Mesenchymal stem cell (in vitro differentiated cells and primary cell): ENCODE measurements around the gene FAM193B.

Experiments
- DNase-seq: peaks from one replicate; pipeline ENCODE4 v3.0.0-alpha.2; 2013
- H2AFZ ChIP-seq: one replicate; pipeline ENCODE4 v1.6.1; 2013; ENCODE audit warnings: low read depth, mild to moderate bottlenecking, control low read depth, inconsistent platforms, low read length, moderate library complexity
- H2AK5ac ChIP-seq: 2 replicates; pipeline ENCODE4 v1.6.1; 2013; ENCODE audit warnings: low read length, moderate library complexity, mild to moderate bottlenecking, inconsistent platforms; ENCODE audit not compliant: severe bottlenecking
- H2BK120ac ChIP-seq: one replicate; pipeline ENCODE4 v1.6.1; 2013; ENCODE audit warnings: low read depth, mild to moderate bottlenecking, inconsistent platforms, low read length, moderate library complexity
- H2BK12ac ChIP-seq, 2 experiments: one replicate each; pipeline ENCODE4 v1.6.1; 2013; ENCODE audit warnings: inconsistent platforms in 2 of 2, low read length in 2 of 2, mild to moderate bottlenecking in 2 of 2, moderate library complexity in 2 of 2, control low read depth in 1 of 2
- H2BK15ac ChIP-seq: one replicate; pipeline ENCODE4 v1.6.1; 2013; ENCODE audit warnings: mild to moderate bottlenecking, low read depth, inconsistent platforms; ENCODE audit not compliant: poor library complexity, severe bottlenecking
- H2BK5ac ChIP-seq: 2 replicates; pipeline ENCODE4 v1.6.1; 2013; ENCODE audit warnings: low read depth, mild to moderate bottlenecking, low read length, control low read depth, inconsistent platforms; ENCODE audit not compliant: poor library complexity, severe bottlenecking
- H3K14ac ChIP-seq, 2 experiments: one replicate each; pipeline ENCODE4 v1.6.1; 2013; ENCODE audit warnings: inconsistent platforms in 2 of 2, low read length in 2 of 2, control low read depth in 1 of 2, mild to moderate bottlenecking in 1 of 2, moderate library complexity in 1 of 2
- H3K18ac ChIP-seq, 2 experiments: one replicate each; pipeline ENCODE4 v1.6.1; 2013; ENCODE audit warnings: inconsistent platforms in 2 of 2, low read length in 2 of 2, control low read depth in 1 of 2, low read depth in 1 of 2, mild to moderate bottlenecking in 1 of 2
- H3K23ac ChIP-seq, 2 experiments: one replicate each; pipeline ENCODE4 v1.6.1; 2013; ENCODE audit warnings: inconsistent platforms in 2 of 2, low read length in 2 of 2, mild to moderate bottlenecking in 2 of 2, moderate library complexity in 2 of 2, control low read depth in 1 of 2
- H3K27ac ChIP-seq: 2 replicates; pipeline ENCODE4 v1.5.1; 2013; ENCODE audit warnings: mild to moderate bottlenecking, moderate library complexity, low read length, control low read depth, inconsistent platforms; ENCODE audit not compliant: poor library complexity, severe bottlenecking
- H3K27me3 ChIP-seq, 2 experiments: 2 replicates each; pipeline versions ENCODE4 v1.6.1 to v1.7.0; 2013; ENCODE audit warnings: low read length in 2 of 2, mild to moderate bottlenecking in 2 of 2, moderate library complexity in 2 of 2, control low read depth in 1 of 2, inconsistent platforms in 1 of 2; ENCODE audit not compliant: control insufficient read depth in 1 of 2, insufficient read depth in 1 of 2
- H3K36me3 ChIP-seq, 2 experiments: 2 replicates each; pipeline versions ENCODE4 v1.6.1 to v1.7.0; 2013; ENCODE audit warnings: low read length in 2 of 2, control low read depth in 1 of 2, inconsistent platforms in 1 of 2, low read depth in 1 of 2, mild to moderate bottlenecking in 1 of 2; ENCODE audit not compliant: insufficient read depth in 2 of 2, control insufficient read depth in 1 of 2
- H3K4ac ChIP-seq, 2 experiments: one replicate each; pipeline ENCODE4 v1.6.1; 2013; ENCODE audit warnings: inconsistent platforms in 2 of 2, low read length in 2 of 2, mild to moderate bottlenecking in 2 of 2, moderate library complexity in 2 of 2, control low read depth in 1 of 2, low read depth in 1 of 2
- H3K4me1 ChIP-seq: 2 replicates; pipeline ENCODE4 v1.6.1; 2013; ENCODE audit warnings: low read depth, low read length, control low read depth; ENCODE audit not compliant: control insufficient read depth, insufficient read depth
- H3K4me2 ChIP-seq: 2 replicates; pipeline ENCODE4 v1.6.1; 2013; ENCODE audit warnings: low read length, mild to moderate bottlenecking, inconsistent platforms; ENCODE audit not compliant: poor library complexity, severe bottlenecking
- H3K4me3 ChIP-seq, 2 experiments: 2 replicates each; pipeline versions ENCODE4 v1.5.1 to v1.7.0; 2013; ENCODE audit warnings: low read length in 2 of 2, mild to moderate bottlenecking in 2 of 2, control low read depth in 1 of 2, low read depth in 1 of 2; ENCODE audit not compliant: insufficient read depth in 1 of 2
- H3K79me1 ChIP-seq: replicated peaks from 2 replicates; pipeline ENCODE4 v1.6.1; 2013; ENCODE audit warnings: mild to moderate bottlenecking, control low read depth, low read length, inconsistent platforms; ENCODE audit not compliant: poor library complexity, severe bottlenecking
- H3K9ac ChIP-seq: 2 replicates; pipeline ENCODE4 v1.7.0; 2013; ENCODE audit warnings: mild to moderate bottlenecking, low read length, moderate library complexity
- H3K9me3 ChIP-seq: 2 replicates; pipeline ENCODE4 v1.7.0; 2013; ENCODE audit warnings: mild to moderate bottlenecking, low read length; ENCODE audit not compliant: control insufficient read depth
- H4K8ac ChIP-seq: one replicate; pipeline ENCODE4 v1.6.1; 2013; ENCODE audit warnings: inconsistent platforms, mild to moderate bottlenecking, low read length, moderate library complexity
- H4K91ac ChIP-seq: one replicate; pipeline ENCODE4 v1.6.1; 2013; ENCODE audit warnings: mild to moderate bottlenecking, low read length, inconsistent platforms
- WGBS: methylation state at CpG from one replicate; pipeline ENCODE4 v1.1.7; 2013; ENCODE audit warnings: mixed read lengths; 5-methylcytosine and 5-hydroxymethylcytosine counted together

FAM193B gene

GRCh38 chr5:177516601-177517568, 37.5 kb downstream of the FAM193B start, which contains the start of gene DDX41:
DDX41 (minus strand) TSS chr5:177516961; CDS start chr5:177516945, 16 bp downstream.
- Histone ChIP-seq H3K4me2 (peak within 1 kb of the TSS; percentile 81), H3K9me3 (no peaks in the 10 kb centered on the region), H3K23ac (no peak within 1 kb of the TSS), H2AFZ (peak within 1 kb of the TSS; percentile 73), H3K14ac (peak within 1 kb of the TSS in 1 of 2 experiments; percentile 95), H4K8ac (peak within 1 kb of the TSS; percentile 99), H2AK5ac (no peak within 1 kb of the TSS), H2BK15ac (no peak within 1 kb of the TSS), H4K91ac (peak within 1 kb of the TSS; percentile 87), H3K79me1 (peaks cover 55% of the 10 kb centered on the region), H3K4me3 (peak within 1 kb of the TSS; percentile 83 to 89), H2BK5ac (no peak within 1 kb of the TSS), H3K27me3 (no peaks in the 10 kb centered on the region), H3K27ac (peak within 1 kb of the TSS; percentile 81), H3K4ac (peak within 1 kb of the TSS; percentile 80 to 89), H3K9ac (peak within 1 kb of the TSS; percentile 88), H3K36me3 (peaks cover 68 to 69% of the 10 kb centered on the region in 2 experiments), H3K18ac (peak within 1 kb of the TSS; percentile 95 to 97), H2BK120ac (peak within 1 kb of the TSS; percentile 76), H3K4me1 (peaks cover 17% of the 10 kb centered on the region), H2BK12ac (no peak within 1 kb of the TSS)
- peak; percentile 99 for DNase-seq
- WGBS, result under 1% methylated on average over 96 of the region's 96 CpGs

- H4K91ac ChIP-seq, result no peak overlapping the region
- no peak overlapping the region for H2BK15ac ChIP-seq
- no peak overlapping the region for H4K8ac ChIP-seq
- H3K9me3 ChIP-seq, result no peaks in the 10 kb centered on the region
- no peak overlapping the region for H2BK12ac ChIP-seq
- DNase-seq, result no peak
- peaks cover 16% of the 10 kb centered on the region for H3K4me1 ChIP-seq
- no peak overlapping the region for H3K27ac ChIP-seq
- peaks cover 68 to 69% of the 10 kb centered on the region in 2 experiments for H3K36me3 ChIP-seq
- no peak overlapping the region for H2AFZ ChIP-seq
- H2AK5ac ChIP-seq, result no peak overlapping the region
- H3K4ac ChIP-seq, result no peak overlapping the region
- peak overlapping the region; percentile 81 for H3K4me2 ChIP-seq
- no peak overlapping the region for H3K23ac ChIP-seq
- no peak overlapping the region for H2BK5ac ChIP-seq
- no peak overlapping the region for H2BK120ac ChIP-seq
- peak overlapping the region in 1 of 2 experiments; percentile 83 for H3K4me3 ChIP-seq
- H3K9ac ChIP-seq, result peak overlapping the region; percentile 88
- H3K18ac ChIP-seq, result no peak overlapping the region
- no peak overlapping the region for H3K14ac ChIP-seq
- WGBS, result 95% methylated on average over 7 of the region's 7 CpGs
- H3K79me1 ChIP-seq, result peaks cover 48% of the 10 kb centered on the region
- no peaks in the 10 kb centered on the region for H3K27me3 ChIP-seq
Measured at GRCh38 chr5:177515580-177515979, 38.8 kb downstream of the FAM193B start.

- no peak overlapping the region for H2BK15ac ChIP-seq
- H2AFZ ChIP-seq, result no peak overlapping the region
- no peaks in the 10 kb centered on the region for H3K9me3 ChIP-seq
- H3K9ac ChIP-seq, result peak overlapping the region; percentile 88
- H3K23ac ChIP-seq, result no peak overlapping the region
- H3K4me2 ChIP-seq, result no peak overlapping the region
- H3K36me3 ChIP-seq, result peaks cover 62 to 68% of the 10 kb centered on the region in 2 experiments
- peaks cover 42% of the 10 kb centered on the region for H3K79me1 ChIP-seq
- DNase-seq, result no peak
- WGBS, result 96% methylated on average over 11 of the region's 11 CpGs
- no peak overlapping the region for H4K8ac ChIP-seq
- peaks cover 16% of the 10 kb centered on the region for H3K4me1 ChIP-seq
- no peak overlapping the region for H2BK5ac ChIP-seq
- no peak overlapping the region for H2AK5ac ChIP-seq
- H3K18ac ChIP-seq, result no peak overlapping the region
- no peak overlapping the region for H4K91ac ChIP-seq
- H2BK12ac ChIP-seq, result no peak overlapping the region
- H3K4ac ChIP-seq, result no peak overlapping the region
- no peaks in the 10 kb centered on the region for H3K27me3 ChIP-seq
- no peak overlapping the region for H3K4me3 ChIP-seq
- no peak overlapping the region for H3K14ac ChIP-seq
- H3K27ac ChIP-seq, result no peak overlapping the region
- no peak overlapping the region for H2BK120ac ChIP-seq
Measured at GRCh38 chr5:177514541-177514940, 39.8 kb downstream of the FAM193B start.

GRCh38 chr5:177513500-177513899, 40.9 kb downstream of the FAM193B start:
- Histone ChIP-seq H2AK5ac (no peak overlapping the region), H3K18ac (no peak overlapping the region), H4K91ac (no peak overlapping the region), H3K27me3 (no peaks in the 10 kb centered on the region), H2BK12ac (no peak overlapping the region), H2AFZ (no peak overlapping the region), H3K79me1 (peaks cover 39% of the 10 kb centered on the region), H3K4ac (no peak overlapping the region), H4K8ac (no peak overlapping the region), H3K4me1 (peaks cover 18% of the 10 kb centered on the region), H3K23ac (no peak overlapping the region), H3K27ac (no peak overlapping the region), H3K4me3 (no peak overlapping the region), H2BK5ac (no peak overlapping the region), H3K4me2 (no peak overlapping the region), H3K9ac (no peak overlapping the region), H2BK15ac (peak overlapping the region; percentile 2), H3K9me3 (no peaks in the 10 kb centered on the region), H2BK120ac (no peak overlapping the region), H3K14ac (no peak overlapping the region), H3K36me3 (peaks cover 56 to 74% of the 10 kb centered on the region in 2 experiments)
- no peak for DNase-seq
- 96% methylated on average over 15 of the region's 15 CpGs for WGBS
